Type B pancreatic cell (in vitro differentiated cells): ENCODE results near the gene MCRIP2. TPM values are rescaled to one million over a fixed set of nuclear protein-coding genes. Genes with fewer than 3 reads are reported as not detected.
A peak's percentile ranks its signal among the peaks of the same experiment; 100 is the strongest.

Source experiments
- DNase-seq: peaks from one replicate; pipeline ENCODE4 v3.0.0; 2021; ENCODE audit warnings: mixed read lengths; ENCODE audit not compliant: unreplicated experiment; ENCODE audit errors: extremely low spot score
- H3K27ac Mint-ChIP-seq: 2 replicates; pipeline ENCODE4 v1.8.0; 2021; ENCODE audit warnings: mild to moderate bottlenecking, mixed read lengths
- H3K27me3 Mint-ChIP-seq: 2 replicates; pipeline ENCODE4 v1.8.0; 2021; ENCODE audit warnings: mixed read lengths
- H3K36me3 Mint-ChIP-seq: 2 replicates; pipeline ENCODE4 v1.8.0; 2021; ENCODE audit warnings: mixed read lengths
- H3K4me1 Mint-ChIP-seq: one replicate; pipeline ENCODE4 v1.8.0; 2021; ENCODE audit warnings: mixed read lengths; ENCODE audit not compliant: unreplicated experiment
- H3K4me3 Mint-ChIP-seq: 2 replicates; pipeline ENCODE4 v1.8.0; 2021; ENCODE audit warnings: mild to moderate bottlenecking, mixed read lengths
- H3K9me3 Mint-ChIP-seq: 2 replicates; pipeline ENCODE4 v1.8.0; 2021; ENCODE audit warnings: mixed read lengths
- total RNA-seq: library from RNA; stranded (reverse); gene quantifications from 2 replicates; pipeline ENCODE4 v1.2.1, GENCODE V29; 2021; ENCODE audit warnings: low replicate concordance
- TF ChIP-seq, protein P1 (sequence below): fragments of 200-600 bp; sonication (generic); conservative IDR thresholded peaks from 2 replicates; pipeline ENCODE4 v1.5.0; 2021; ENCODE audit warnings: antibody characterized with exemption, mild to moderate bottlenecking

MCRIP2 gene
- total RNA-seq, 1 donor from 2014 or later, result 36.8 TPM

DNA sequence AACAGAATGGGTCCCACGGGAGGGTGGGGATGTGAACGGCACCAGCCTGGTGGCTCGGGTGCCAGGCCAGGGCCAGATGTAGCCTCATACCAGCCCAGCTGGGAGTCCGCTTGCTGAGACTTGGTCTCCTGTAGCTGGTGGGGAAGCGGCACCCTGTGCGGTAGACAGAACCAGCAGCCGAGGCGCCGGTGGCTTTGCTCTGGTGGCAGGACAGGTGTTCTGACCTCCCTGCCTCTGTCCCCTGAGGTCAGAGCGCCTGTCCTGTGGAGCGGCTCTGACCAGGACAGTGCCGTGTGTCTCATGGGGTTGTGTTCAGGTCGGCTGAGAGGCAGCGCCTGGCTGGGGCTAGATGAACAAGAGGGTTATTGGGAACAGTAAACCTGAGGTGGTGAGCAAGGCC is 31.6 kb upstream of the MCRIP2 start:
- Mint-ChIP-seq H3K36me3 (peaks cover 16% of the 10 kb centered on the region), H3K4me3 (no peak overlapping the region), H3K27ac (no peak overlapping the region), H3K4me1 (peaks cover 13% of the 10 kb centered on the region), H3K9me3 (no peaks in the 10 kb centered on the region), H3K27me3 (no peaks in the 10 kb centered on the region)
- no peak for DNase-seq
- TF ChIP-seq, protein P1, sequence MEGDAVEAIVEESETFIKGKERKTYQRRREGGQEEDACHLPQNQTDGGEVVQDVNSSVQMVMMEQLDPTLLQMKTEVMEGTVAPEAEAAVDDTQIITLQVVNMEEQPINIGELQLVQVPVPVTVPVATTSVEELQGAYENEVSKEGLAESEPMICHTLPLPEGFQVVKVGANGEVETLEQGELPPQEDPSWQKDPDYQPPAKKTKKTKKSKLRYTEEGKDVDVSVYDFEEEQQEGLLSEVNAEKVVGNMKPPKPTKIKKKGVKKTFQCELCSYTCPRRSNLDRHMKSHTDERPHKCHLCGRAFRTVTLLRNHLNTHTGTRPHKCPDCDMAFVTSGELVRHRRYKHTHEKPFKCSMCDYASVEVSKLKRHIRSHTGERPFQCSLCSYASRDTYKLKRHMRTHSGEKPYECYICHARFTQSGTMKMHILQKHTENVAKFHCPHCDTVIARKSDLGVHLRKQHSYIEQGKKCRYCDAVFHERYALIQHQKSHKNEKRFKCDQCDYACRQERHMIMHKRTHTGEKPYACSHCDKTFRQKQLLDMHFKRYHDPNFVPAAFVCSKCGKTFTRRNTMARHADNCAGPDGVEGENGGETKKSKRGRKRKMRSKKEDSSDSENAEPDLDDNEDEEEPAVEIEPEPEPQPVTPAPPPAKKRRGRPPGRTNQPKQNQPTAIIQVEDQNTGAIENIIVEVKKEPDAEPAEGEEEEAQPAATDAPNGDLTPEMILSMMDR, result no peak

DNA sequence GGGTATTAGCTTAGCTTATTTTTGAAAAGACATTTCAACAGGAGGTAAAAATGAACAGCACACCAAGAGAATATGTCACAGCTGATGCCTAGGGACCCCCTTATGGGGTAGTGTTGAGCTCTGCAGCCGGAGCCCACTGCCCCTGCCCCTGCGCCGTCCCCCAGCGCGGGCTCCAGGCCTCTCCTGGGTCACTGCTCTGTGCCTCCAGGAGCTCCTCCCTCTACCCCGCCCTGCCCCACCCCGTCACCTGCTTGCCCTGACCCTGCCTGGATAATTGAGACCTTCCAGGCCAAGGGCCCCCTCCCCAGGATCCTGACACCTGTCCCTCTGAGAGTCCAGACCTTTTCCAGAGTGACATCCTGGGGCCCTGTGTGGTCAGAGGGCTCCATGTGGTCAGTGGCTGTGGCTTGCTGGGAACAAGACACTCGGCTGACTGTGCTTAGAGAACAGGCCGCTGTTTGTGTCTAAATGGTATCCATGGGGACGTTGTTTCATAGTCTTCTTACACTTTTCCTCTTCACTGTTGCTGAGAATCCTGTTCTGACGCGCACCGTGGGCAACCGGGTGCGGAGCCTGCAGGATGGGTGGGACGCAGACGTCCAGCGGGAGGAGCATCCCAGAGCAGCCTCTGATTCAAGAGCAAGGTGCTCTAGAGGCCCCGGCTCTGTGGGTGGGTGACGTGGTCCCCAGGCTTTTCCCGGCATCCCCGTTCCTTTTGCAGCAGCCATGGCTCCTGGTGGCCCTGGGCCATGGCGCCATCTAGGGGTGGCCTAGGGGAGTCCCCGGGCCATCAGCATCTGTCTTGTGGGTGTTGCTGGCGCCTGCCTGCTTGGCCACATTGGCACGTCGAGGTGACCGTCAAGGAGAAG is 30.9 kb upstream of the MCRIP2 start:
- H3K27me3 Mint-ChIP-seq, result no peaks in the 10 kb centered on the region
- peaks cover 15% of the 10 kb centered on the region for H3K4me1 Mint-ChIP-seq
- H3K27ac Mint-ChIP-seq, result peak overlapping the region; percentile 88
- peak overlapping the region; percentile 49 for H3K4me3 Mint-ChIP-seq
- no peaks in the 10 kb centered on the region for H3K9me3 Mint-ChIP-seq
- DNase-seq, result no peak
- TF ChIP-seq, protein P1, result peak; percentile 73
- peaks cover 17% of the 10 kb centered on the region for H3K36me3 Mint-ChIP-seq

DNA sequence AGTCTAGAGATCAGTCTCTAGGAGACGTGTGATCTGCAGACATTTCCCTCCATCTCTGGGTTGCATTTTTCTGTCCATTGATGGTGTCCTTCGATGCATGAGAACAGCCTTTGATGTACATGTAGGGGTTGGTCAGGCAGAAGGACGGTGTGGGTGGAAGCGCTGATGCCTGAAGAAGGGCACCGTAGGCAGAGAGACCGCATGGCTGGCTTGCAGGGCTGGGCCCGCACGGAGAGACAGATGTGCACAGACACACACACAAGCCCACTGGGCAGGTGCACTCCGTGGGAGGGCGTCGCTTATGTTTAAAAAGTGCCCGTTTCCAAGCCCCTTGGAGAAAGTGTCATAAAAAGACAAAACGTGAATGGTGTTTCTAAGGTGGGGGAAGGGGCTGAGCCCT is 26.5 kb upstream of the MCRIP2 start:
- TF ChIP-seq, protein P1, result no peak
- DNase-seq, result no peak
- no peak overlapping the region for H3K27ac Mint-ChIP-seq
- H3K4me1 Mint-ChIP-seq, result peaks cover 10% of the 10 kb centered on the region
- H3K36me3 Mint-ChIP-seq, result peaks cover 14% of the 10 kb centered on the region
- no peak overlapping the region for H3K4me3 Mint-ChIP-seq
- H3K27me3 Mint-ChIP-seq, result no peaks in the 10 kb centered on the region
- no peaks in the 10 kb centered on the region for H3K9me3 Mint-ChIP-seq

DNA sequence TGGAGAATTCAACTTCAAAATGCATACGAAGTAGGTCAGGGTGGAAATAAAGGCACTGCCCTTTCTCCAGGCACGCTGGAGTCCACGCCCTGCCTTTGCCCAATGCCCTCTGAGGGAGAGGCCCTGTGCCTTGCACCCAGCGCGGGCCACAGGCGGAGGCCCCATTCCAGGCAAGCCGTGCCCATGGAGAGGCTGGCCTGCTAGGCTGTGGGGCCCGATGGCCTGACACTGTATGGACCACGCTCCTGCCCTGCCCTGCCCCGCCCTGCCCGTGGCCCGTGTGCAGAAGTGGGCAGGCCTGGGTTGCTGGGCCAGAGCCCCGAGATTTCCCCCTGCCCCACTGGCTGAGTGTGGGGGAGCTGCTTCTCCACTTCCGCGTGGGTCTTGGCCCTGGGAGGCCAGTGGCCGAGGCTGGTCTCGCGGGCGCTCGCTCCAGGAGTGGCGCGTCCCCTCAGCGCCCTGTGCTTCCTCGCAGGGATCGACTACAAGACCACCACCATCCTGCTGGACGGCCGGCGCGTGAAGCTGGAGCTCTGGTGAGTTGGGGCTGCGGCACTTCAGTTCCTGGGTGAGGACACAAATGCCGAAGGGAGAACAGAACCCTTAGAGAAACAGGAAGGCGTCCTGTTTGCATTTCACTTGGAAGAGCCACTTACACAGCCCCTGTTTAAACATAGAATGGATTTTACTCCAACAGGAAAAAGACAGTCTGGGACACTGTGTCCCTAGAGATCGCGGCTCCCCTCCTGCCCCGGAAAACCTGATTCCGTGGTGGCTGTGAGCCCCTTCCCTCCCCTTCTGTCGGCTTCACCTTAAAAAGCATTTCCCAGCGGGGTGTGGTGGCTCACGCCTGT is 24.7 kb upstream of the MCRIP2 start:
- Mint-ChIP-seq H3K9me3 (no peaks in the 10 kb centered on the region), H3K4me1 (peaks cover 11% of the 10 kb centered on the region), H3K36me3 (peaks cover 14% of the 10 kb centered on the region), H3K27ac (no peak overlapping the region), H3K27me3 (no peaks in the 10 kb centered on the region), H3K4me3 (no peak overlapping the region)
- DNase-seq, result no peak
- TF ChIP-seq, protein P1, result no peak

DNA sequence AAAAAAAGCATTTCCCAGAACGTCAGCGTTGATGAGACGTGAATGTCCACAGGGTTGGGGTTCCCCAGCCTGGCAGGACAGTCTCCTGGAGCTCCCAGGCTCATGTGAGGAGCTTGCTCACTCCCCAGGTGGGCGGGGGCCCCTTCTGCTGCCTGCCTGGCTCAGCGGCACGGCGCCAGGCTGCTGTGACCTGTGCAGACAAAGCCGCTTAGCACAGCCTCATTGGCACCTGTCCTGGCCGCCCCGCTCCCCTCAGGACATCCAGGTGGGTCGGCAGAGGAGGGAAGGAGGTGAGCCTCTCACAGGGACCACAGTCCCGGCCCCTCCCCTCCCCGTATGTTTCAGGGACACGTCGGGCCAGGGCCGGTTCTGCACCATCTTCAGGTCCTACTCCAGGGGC is 23.8 kb upstream of the MCRIP2 start:
- no peaks in the 10 kb centered on the region for H3K9me3 Mint-ChIP-seq
- H3K4me1 Mint-ChIP-seq, result peaks cover 12% of the 10 kb centered on the region
- DNase-seq, result no peak
- H3K27ac Mint-ChIP-seq, result no peak overlapping the region
- peaks cover 14% of the 10 kb centered on the region for H3K36me3 Mint-ChIP-seq
- H3K4me3 Mint-ChIP-seq, result no peak overlapping the region
- H3K27me3 Mint-ChIP-seq, result no peaks in the 10 kb centered on the region
- TF ChIP-seq, protein P1, result no peak
